ENCODE results near the gene TIMP1. TPM values are rescaled to one million over a fixed set of nuclear protein-coding genes. Genes with fewer than 3 reads are reported as not detected.
A peak's percentile ranks its signal among the peaks of the same experiment; 100 is the strongest.

The TIMP1 gene
- total and polyA plus RNA-seq, 12 donors: 176 to 3,693 (median 704) TPM

GRCh38 chrX:47577901-47578300 lies 4.3 kb upstream of the TIMP1 start:
- Histone ChIP-seq H3K4me1 (replicated peaks in 1 of 2) (peaks cover 0 to 5% of the 10 kb centered on the region in 2 donors), H3K9me3 (replicated peaks in 1 of 3) (no peaks in the 10 kb centered on the region), H3K36me3 (replicated peaks in 1 of 2) (no peaks in the 10 kb centered on the region), H3K27me3 (no peaks in the 10 kb centered on the region), H3K4me3 (no peak overlapping the region), H3K27ac (no peak overlapping the region)
- DNase-seq: no peak
- intact Hi-C loops (cut with DNase I): no loop called here
- no peak for TF ChIP-seq CTCF (IDR thresholded peaks at IDR 0.05)
- no peak for TF ChIP-seq POLR2A (IDR thresholded peaks at IDR 0.05)
- 29 to 78% (median 72%) methylated on average over 1 to 3 of the region's 3 CpGs for WGBS, 4 donors

GRCh38 chrX:47578692-47579091 lies 3.5 kb upstream of the TIMP1 start:
- Histone ChIP-seq H3K27ac (no peak overlapping the region), H3K4me3 (no peak overlapping the region), H3K36me3 (replicated peaks in 1 of 2) (no peaks in the 10 kb centered on the region), H3K4me1 (replicated peaks in 1 of 2) (peaks cover 0 to 4% of the 10 kb centered on the region in 2 donors), H3K9me3 (replicated peaks in 1 of 3) (no peaks in the 10 kb centered on the region), H3K27me3 (no peaks in the 10 kb centered on the region)
- intact Hi-C loops (cut with DNase I): no loop called here
- no peak for DNase-seq
- 55 to 64% (median 59%) methylated on average over 8 to 16 of the region's 16 CpGs; no CpG with 5 or more reads in 1 of the 4 donors for WGBS, 4 donors
- TF ChIP-seq CTCF (IDR thresholded peaks at IDR 0.05): no peak
- TF ChIP-seq POLR2A (IDR thresholded peaks at IDR 0.05): no peak

- intact Hi-C loops (cut with DNase I): no loop called here
These were observed 2.7 kb upstream of the TIMP1 start for GRCh38 chrX:47579537-47579936.

GRCh38 chrX:47583240-47583861 lies 1.1 kb downstream of the TIMP1 start:
- 56 to 66% (median 59%) methylated on average over 8 of the region's 8 CpGs for WGBS, 4 donors
- TF ChIP-seq POLR2A (IDR thresholded peaks at IDR 0.05) (no peak), CTCF (IDR thresholded peaks at IDR 0.05) (no peak)
- peaks cover 0 to 11% of the 10 kb centered on the region in 2 donors for H3K36me3 ChIP-seq (replicated peaks in 1 of 2)
- intact Hi-C loops (cut with DNase I): no loop called here
- peak in 2 of 7 donors; percentile 18 to 27 for DNase-seq
- peak overlapping the region in 3 of 5 donors; percentile 60 to 92 (median 80) for H3K27ac ChIP-seq
- no peaks in the 10 kb centered on the region for H3K27me3 ChIP-seq
- H3K9me3 ChIP-seq (replicated peaks in 1 of 3): no peaks in the 10 kb centered on the region
- H3K4me3 ChIP-seq: peak overlapping the region in 1 of 4 donors; percentile 61
- H3K4me1 ChIP-seq (replicated peaks in 1 of 2): peaks cover 0 to 6% of the 10 kb centered on the region in 2 donors

More at GRCh38 chrX:47579537-47579936, 2.7 kb upstream of the TIMP1 start:
- no peak overlapping the region for H3K27ac ChIP-seq
- H3K36me3 ChIP-seq (replicated peaks in 1 of 2): no peaks in the 10 kb centered on the region
- DNase-seq: peak in 1 of 7 donors; percentile 42
- no peaks in the 10 kb centered on the region for H3K4me1 ChIP-seq (replicated peaks in 1 of 2)
- no peak for TF ChIP-seq POLR2A (IDR thresholded peaks at IDR 0.05)
- TF ChIP-seq CTCF (IDR thresholded peaks at IDR 0.05): no peak
- H3K9me3 ChIP-seq (replicated peaks in 1 of 3): no peaks in the 10 kb centered on the region
- WGBS, 4 donors: 46 to 79% (median 60%) methylated on average over 8 to 9 of the region's 9 CpGs
- no peak overlapping the region for H3K4me3 ChIP-seq
- H3K27me3 ChIP-seq: no peaks in the 10 kb centered on the region
